Activated CD8-positive, alpha-beta T cell treated with anti-CD3 and anti-CD28 coated beads, Interleukin-2, amount 10 ng/mL, durations not matched to agents 7 days and 5 days (primary cell): ENCODE results near the gene MCCC2. TPM values are rescaled to one million over a fixed set of nuclear protein-coding genes. Genes with fewer than 3 reads are reported as not detected.
"Not testable (repeated sequence)": the region's sequence is repeated elsewhere in the genome, so short reads cannot be mapped to it uniquely, and the experiment has no call there.

Experiments
- ATAC-seq: fragments of 150-1000 bp; cut with Tn5 transposase; one replicate; pipeline ENCODE4 v1.10.0; 2021; ENCODE audit warnings: moderate library complexity
- CTCF ChIA-PET: fragments of 350-600 bp; sonication (Branson Sonifier 250); formaldehyde crosslinking; loops from one replicate; lab custom pipeline; 2021; ENCODE audit warnings: antibody characterized with exemption; lab: Charles Lee
- POLR2A ChIA-PET: fragments of 350-600 bp; sonication (Branson Sonifier 250); formaldehyde crosslinking; loops from one replicate; lab custom pipeline; 2021; ENCODE audit warnings: antibody characterized with exemption; lab: Charles Lee
- DNase-seq: peaks from one replicate; pipeline ENCODE4 v3.0.0-alpha.2; 2020
- H3K27ac Mint-ChIP-seq: one replicate; pipeline ENCODE4 v1.8.0; 2021; ENCODE audit warnings: mild to moderate bottlenecking, mixed read lengths
- H3K27me3 Mint-ChIP-seq: one replicate; pipeline ENCODE4 v1.8.0; 2021; ENCODE audit warnings: low read depth, mixed read lengths
- H3K36me3 Mint-ChIP-seq: one replicate; pipeline ENCODE4 v1.8.0; 2021; ENCODE audit warnings: low read depth, mixed read lengths
- H3K4me1 Mint-ChIP-seq: one replicate; pipeline ENCODE4 v1.8.0; 2021; ENCODE audit warnings: low read depth, mixed read lengths
- H3K4me3 Mint-ChIP-seq: one replicate; pipeline ENCODE4 v1.8.0; 2021; ENCODE audit warnings: mild to moderate bottlenecking, mixed read lengths
- H3K9me3 Mint-ChIP-seq: one replicate; pipeline ENCODE4 v1.8.0; 2022; ENCODE audit warnings: mixed read lengths; ENCODE audit not compliant: insufficient read depth
- total RNA-seq, 2 experiments: library from RNA; stranded (reverse); gene quantifications; one replicate each; pipeline ENCODE4 v1.2.3, GENCODE V29; 2021

MCCC2 gene
- total RNA-seq, 2 experiments from 2014 or later, result 41.2 to 41.9 TPM

DNA sequence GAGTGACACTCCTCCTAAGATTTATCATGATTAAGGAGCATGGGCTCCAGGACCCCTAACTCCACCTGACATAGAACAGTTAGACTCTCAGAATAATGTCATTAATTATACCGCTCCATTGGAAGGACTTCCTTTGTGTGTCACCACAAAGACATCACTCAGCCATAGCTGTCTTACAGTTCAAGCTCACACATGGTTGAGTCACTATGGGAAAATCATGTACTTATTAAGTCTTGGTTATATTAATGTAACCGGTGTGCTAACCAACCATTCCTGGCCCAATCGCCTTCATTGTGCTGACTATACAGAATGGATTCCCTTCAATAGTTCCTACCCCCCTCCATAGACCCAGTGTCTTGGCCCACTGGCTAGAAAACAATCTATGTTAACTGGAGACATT lies 10.9 kb upstream of the MCCC2 start:
- no peaks in the 10 kb centered on the region for H3K27me3 Mint-ChIP-seq
- H3K4me1 Mint-ChIP-seq, result no peaks in the 10 kb centered on the region
- H3K9me3 Mint-ChIP-seq, result no peaks in the 10 kb centered on the region
- ChIA-PET CTCF (no interaction called here), POLR2A (no interaction called here)
- no peak overlapping the region for H3K27ac Mint-ChIP-seq
- DNase-seq, result no peak
- no peak overlapping the region for H3K4me3 Mint-ChIP-seq
- no peak for ATAC-seq
- H3K36me3 Mint-ChIP-seq, result peaks cover 4% of the 10 kb centered on the region

DNA sequence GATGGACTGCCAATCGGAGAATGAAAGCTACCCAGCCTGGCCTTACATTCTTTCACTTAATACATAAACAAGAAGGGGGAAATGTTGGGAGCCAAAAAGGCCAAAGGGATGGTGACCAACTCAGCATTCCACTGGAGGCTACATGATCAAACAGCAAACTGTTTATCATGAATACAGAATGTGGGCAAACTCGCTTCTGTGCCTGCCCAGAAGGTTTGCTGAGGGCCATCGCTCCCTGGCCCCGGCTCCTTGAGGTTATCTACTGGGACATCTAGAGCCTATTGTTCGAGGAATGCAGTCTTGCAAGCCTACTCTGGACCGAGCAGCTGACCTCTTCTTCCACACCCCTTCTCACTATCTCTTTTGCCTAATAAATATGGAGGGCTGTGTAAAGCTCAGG lies 9.3 kb upstream of the MCCC2 start:
- H3K9me3 Mint-ChIP-seq, H3K4me3 Mint-ChIP-seq, POLR2A ChIA-PET, H3K27ac Mint-ChIP-seq, ATAC-seq, DNase-seq, H3K36me3 Mint-ChIP-seq, H3K4me1 Mint-ChIP-seq, H3K27me3 Mint-ChIP-seq, CTCF ChIA-PET: not testable (repeated sequence)

DNA sequence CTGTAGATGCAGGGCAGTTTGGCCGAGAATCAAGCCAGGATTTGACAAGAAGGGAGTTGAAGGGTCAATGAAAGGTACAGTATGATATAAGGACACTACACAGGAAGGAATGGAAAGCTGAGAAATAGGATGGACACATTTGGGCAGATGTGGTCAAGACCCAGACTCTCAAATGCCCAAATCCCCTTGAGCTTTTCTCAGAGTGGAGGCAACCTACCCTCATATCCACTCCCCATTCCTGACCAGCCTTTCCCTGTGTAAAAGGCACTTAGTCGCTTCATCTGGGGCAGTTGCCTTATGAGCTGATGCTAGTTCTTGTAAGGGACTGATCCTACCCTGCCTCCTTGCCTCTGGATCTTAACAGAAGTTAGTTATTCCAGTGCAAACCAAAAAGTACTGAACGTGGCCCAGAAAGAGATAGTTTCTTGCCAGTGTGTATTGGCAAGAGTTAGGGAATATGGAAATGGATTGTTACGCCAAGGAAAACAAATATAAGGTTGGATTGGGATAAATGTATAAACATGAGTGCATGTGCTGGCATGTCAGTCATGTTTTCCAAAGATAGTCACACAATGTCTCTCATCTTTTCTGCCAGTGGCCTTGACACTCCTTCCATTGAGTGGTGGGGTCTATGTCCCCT lies 4.1 kb upstream of the MCCC2 start:
- DNase-seq, result no peak
- Mint-ChIP-seq H3K4me1 (peaks cover 9% of the 10 kb centered on the region), H3K27ac (no peak overlapping the region), H3K36me3 (peaks cover 3% of the 10 kb centered on the region), H3K4me3 (no peak overlapping the region), H3K27me3 (no peaks in the 10 kb centered on the region), H3K9me3 (no peaks in the 10 kb centered on the region)
- CTCF ChIA-PET, result interaction anchor here (1.2 to 1.7 kb wide), 2 partner anchors 18 to 200 kb away, joined by 4 to 5 read pairs; no protein-coding TSS in a partner anchor
- POLR2A ChIA-PET, result no interaction called here
- no peak for ATAC-seq

DNA sequence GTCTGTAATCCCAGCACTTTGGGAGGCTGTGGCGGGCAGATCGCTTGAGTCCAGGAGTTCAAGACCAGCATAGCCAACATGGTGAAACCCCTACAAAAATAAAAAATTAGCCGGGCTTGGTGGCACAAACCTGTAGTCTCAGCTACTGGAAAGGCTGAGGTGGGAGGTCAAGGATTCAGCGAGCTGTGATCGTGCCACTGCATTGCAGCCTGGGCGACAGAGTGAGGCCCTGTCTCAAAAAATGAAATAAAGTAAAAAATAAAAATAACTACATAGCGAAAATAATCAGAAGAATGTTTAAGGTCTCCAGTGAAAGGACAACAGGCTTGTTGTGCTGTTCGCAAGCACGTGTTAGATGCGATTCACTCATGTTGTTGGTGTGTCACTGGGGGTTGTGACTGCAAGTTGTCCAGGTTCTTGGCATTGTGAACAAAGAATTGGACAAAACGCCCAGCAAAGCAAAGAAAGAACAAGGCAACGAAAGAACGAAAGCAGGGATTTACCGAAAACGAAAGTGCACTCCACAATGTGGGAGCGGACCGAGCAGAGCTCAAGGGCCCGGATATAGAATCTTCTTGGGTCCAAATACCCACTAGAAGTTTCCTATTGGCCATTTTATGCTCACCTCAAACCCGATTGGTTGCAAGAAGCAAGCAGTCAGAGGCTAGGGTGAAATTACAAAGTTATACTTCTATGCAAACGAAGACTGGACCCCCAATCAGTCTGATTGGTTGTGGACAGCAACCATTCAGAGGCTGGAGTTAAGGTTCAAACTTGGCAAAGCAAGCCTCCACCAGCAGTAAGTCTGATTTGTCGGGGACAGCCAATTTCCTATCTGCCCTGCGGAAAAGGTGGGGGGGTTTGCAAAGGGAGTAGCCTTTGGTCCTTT lies 844 bp upstream of the MCCC2 start:
- Mint-ChIP-seq H3K4me1 (peaks cover 37% of the 10 kb centered on the region), H3K36me3 (peaks cover 19% of the 10 kb centered on the region), H3K27me3 (no peaks in the 10 kb centered on the region), H3K9me3 (no peaks in the 10 kb centered on the region), H3K27ac (peak overlapping the region; percentile 99), H3K4me3 (peak overlapping the region; percentile 94)
- ChIA-PET POLR2A (interaction anchor here (0.7 to 4.3 kb wide), 4 partner anchors 15 to 736 kb away, joined by 3 to 47 read pairs (median 6); no protein-coding TSS in a partner anchor), CTCF (interaction anchor here (2.2 to 7.8 kb wide), 2 partner anchors 15 to 110 kb away, joined by 7 to 100 read pairs; no protein-coding TSS in a partner anchor)
- ATAC-seq (no peak), DNase-seq (peak; percentile 30)

DNA sequence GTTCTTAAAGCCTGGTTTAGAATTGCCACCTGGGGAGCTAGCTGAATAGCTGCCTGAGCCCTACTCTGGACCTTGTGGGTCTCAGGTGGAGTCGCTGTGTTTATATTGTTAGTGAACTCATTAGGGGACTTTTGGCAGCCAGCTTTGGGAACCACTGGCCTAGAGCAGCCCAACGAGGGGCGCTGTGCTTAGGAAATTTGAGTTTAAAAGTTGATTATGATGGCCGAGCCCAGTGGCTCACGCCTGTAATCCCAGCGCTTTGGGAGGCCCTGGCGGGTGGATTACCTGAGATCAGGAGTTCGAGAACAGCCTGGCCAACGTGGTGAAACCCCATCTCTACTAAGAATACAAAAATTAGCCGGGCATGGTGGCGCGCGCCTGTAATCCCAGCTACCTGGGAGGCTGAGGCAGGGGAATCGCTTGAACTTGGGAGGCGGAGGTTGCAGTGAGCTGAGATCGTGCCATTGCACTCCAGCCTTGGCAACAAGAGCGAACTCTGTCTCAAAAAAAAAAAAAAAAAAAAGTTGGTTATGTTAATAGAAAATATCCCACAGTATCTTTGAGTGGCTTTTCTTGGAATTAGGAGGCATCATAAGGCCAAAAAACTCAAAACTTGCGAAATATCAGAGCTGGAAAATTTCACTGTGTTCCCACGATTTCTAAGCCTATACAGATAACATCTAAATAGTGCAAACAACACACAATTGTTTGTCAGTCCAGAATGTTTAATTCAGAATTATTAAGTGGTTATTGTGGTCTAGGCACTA lies 809 bp downstream of the MCCC2 start:
- Mint-ChIP-seq H3K9me3 (no peaks in the 10 kb centered on the region), H3K27ac (peak overlapping the region; percentile 99), H3K4me3 (peak overlapping the region; percentile 94), H3K27me3 (no peaks in the 10 kb centered on the region), H3K36me3 (peaks cover 22% of the 10 kb centered on the region), H3K4me1 (peaks cover 37% of the 10 kb centered on the region)
- POLR2A ChIA-PET, result interaction anchor here (0.6 to 4.3 kb wide), 9 partner anchors 10 to 732 kb away, joined by 3 to 47 read pairs (median 4); partner anchors contain the start of genes MRPS27 and PTCD2
- DNase-seq (no peak), ATAC-seq (peak; percentile 13)
- CTCF ChIA-PET, result interaction anchor here (0.7 to 7.8 kb wide), 4 partner anchors 9 to 112 kb away, joined by 3 to 100 read pairs (median 5); no protein-coding TSS in a partner anchor

DNA sequence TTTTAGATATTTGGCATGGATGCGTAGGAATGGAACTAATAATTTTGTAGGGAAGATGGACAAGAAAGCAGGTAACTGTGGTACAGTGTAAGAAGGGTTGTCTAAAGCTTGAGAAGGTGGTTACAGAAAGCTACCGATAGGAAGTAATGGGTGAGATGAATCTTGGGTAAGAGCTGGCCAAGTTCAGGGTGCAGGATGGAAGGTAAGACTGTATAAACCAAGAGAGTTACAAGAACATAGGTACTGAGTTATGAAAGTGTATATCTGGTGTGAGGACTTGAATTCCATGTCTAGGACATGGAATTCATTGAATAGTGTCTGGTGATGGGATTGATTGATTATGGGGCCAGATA lies 1.4 kb downstream of the MCCC2 start:
- ChIA-PET POLR2A (interaction anchor here (0.6 to 4.3 kb wide), 4 partner anchors 13 to 56 kb away, joined by 3 to 47 read pairs (median 6); no protein-coding TSS in a partner anchor), CTCF (interaction anchor here (0.7 to 7.8 kb wide), 3 partner anchors 9 to 12 kb away, joined by 3 to 100 read pairs (median 3); no protein-coding TSS in a partner anchor)
- DNase-seq (no peak), ATAC-seq (no peak)
- H3K4me1 Mint-ChIP-seq, result peaks cover 37% of the 10 kb centered on the region
- H3K27ac Mint-ChIP-seq, result peak overlapping the region; percentile 12
- H3K4me3 Mint-ChIP-seq, result peak overlapping the region; percentile 94
- H3K36me3 Mint-ChIP-seq, result peaks cover 22% of the 10 kb centered on the region
- no peaks in the 10 kb centered on the region for H3K9me3 Mint-ChIP-seq
- no peaks in the 10 kb centered on the region for H3K27me3 Mint-ChIP-seq

DNA sequence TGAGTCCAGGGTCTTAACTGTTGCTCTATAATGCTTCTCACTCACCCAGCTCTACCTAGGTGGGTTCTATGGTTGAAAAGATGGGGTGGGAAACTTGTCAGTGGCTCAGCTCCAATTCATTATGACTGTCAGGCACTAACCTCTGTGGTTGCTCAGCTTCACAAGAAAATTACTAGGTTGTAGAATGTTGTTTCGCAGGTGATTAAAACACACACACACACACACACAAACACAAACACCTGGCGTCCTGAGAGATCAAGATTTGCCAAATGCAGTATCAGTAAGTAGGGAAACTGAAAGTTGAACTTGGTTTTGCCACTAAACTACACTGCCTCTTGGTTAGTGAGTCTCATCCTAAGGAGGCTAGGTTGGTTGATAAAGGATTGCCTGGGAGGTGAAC lies 2.8 kb downstream of the MCCC2 start:
- H3K27ac Mint-ChIP-seq, result no peak overlapping the region
- H3K4me3 Mint-ChIP-seq, result no peak overlapping the region
- ChIA-PET POLR2A (interaction anchor here (1.4 to 4.3 kb wide), 2 partner anchors 11 to 12 kb away, joined by 6 to 47 read pairs; no protein-coding TSS in a partner anchor), CTCF (interaction anchor here (7.8 kb wide), 1 partner anchor 11 kb away, joined by 100 read pairs; no protein-coding TSS in a partner anchor)
- DNase-seq (no peak), ATAC-seq (no peak)
- H3K4me1 Mint-ChIP-seq, result peaks cover 37% of the 10 kb centered on the region
- peaks cover 29% of the 10 kb centered on the region for H3K36me3 Mint-ChIP-seq
- no peaks in the 10 kb centered on the region for H3K27me3 Mint-ChIP-seq
- H3K9me3 Mint-ChIP-seq, result no peaks in the 10 kb centered on the region

DNA sequence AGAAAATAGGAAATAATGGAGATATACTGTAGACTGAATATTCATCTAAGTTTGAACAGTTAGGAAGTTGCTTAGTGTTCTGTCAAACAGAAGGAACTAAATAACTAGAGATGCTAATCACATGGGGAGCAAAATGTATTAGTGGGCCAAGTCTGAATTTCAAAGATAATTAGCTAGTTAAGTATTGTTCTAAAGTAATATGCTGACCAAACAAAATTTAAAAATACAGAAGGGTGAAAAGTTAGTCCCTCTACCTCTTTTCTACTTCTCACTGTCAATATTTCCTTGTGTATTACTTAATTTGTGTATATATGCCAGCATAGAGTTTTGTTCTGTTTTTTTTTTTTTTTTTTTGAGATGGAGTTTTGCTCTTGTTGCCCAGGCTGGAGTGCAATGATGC lies 4.0 kb downstream of the MCCC2 start:
- Mint-ChIP-seq H3K27me3 (no peaks in the 10 kb centered on the region), H3K27ac (no peak overlapping the region), H3K36me3 (peaks cover 35% of the 10 kb centered on the region), H3K4me1 (peaks cover 37% of the 10 kb centered on the region), H3K4me3 (no peak overlapping the region), H3K9me3 (no peaks in the 10 kb centered on the region)
- ChIA-PET POLR2A (interaction anchor here (1.4 to 1.8 kb wide), 2 partner anchors 9 to 10 kb away, joined by 3 to 6 read pairs; no protein-coding TSS in a partner anchor), CTCF (interaction anchor here (1.5 to 7.8 kb wide), 2 partner anchors 9 to 10 kb away, joined by 4 to 100 read pairs; no protein-coding TSS in a partner anchor)
- no peak for DNase-seq
- ATAC-seq, result no peak

DNA sequence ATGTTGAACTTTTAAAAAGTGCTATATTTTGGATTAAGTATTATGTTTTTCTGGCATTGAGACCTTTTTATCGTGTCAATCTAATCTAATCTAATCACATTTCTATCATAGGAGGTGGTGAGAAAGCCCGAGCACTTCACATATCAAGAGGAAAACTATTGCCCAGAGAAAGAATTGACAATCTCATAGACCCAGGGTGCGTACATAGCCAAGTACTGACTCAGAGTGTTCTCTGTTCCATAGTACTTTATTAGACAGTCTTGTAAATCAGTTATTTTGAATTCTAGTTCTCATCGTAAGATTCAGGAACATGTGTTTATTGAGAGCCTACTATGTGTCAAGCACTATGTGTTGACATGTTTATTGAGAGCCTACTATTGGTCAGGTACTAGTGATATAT lies 9.0 kb downstream of the MCCC2 start:
- Mint-ChIP-seq H3K27ac (no peak overlapping the region), H3K36me3 (peaks cover 46% of the 10 kb centered on the region), H3K9me3 (no peaks in the 10 kb centered on the region), H3K27me3 (no peaks in the 10 kb centered on the region), H3K4me3 (no peak overlapping the region), H3K4me1 (peaks cover 21% of the 10 kb centered on the region)
- DNase-seq, result no peak
- no peak for ATAC-seq
- CTCF ChIA-PET, result no interaction called here
- POLR2A ChIA-PET, result no interaction called here

DNA sequence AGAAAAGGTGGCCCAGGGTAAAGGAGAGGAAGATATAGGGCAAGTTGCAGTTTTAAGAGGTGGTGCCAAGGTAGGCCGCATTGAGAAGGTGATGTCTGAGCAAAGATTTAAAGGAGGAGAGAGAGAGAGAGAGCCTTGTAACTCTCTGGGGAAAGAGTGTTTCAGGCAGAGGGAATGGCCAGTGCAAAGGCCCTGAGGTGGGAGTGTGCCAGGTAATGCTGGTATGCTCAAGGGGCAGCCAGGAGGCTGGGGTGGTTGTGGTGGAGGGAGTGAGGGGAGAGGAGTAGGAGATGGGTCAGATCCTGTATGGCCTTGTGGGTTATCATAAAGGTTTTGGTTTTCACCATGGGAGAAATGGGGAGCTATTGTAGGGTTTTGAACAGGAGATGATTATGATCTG lies 9.9 kb downstream of the MCCC2 start:
- Mint-ChIP-seq H3K9me3 (no peaks in the 10 kb centered on the region), H3K4me1 (peaks cover 29% of the 10 kb centered on the region), H3K36me3 (peaks cover 49% of the 10 kb centered on the region), H3K27ac (no peak overlapping the region), H3K4me3 (no peak overlapping the region), H3K27me3 (no peaks in the 10 kb centered on the region)
- POLR2A ChIA-PET, result interaction anchor here (1.1 kb wide), 1 partner anchor 10 kb away, joined by 5 read pairs; the partner anchor contains the start of gene MCCC2
- DNase-seq (no peak), ATAC-seq (no peak)
- CTCF ChIA-PET, result interaction anchor here (1.1 kb wide), 1 partner anchor 9 kb away, joined by 3 read pairs; no protein-coding TSS in a partner anchor

DNA sequence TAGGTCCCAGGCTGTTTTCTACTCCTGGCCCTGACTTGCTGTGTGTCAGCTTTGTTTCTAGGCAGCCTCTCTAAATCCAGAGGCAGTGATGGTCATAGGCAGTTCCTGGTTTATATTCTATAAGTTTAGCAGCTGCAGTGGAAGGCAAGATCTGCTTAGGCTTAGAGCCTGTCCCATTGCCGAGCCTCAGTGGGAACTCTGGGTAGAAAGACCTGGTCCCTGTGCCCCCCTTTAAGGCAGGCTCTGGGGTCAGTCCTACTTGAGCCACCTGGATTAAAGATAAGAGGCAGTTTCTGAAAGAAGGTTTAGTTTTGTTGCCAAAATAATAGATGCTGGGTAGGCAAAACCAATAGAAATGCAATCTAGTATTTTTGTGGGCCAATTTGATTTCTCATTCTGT lies 13.6 kb downstream of the MCCC2 start:
- Mint-ChIP-seq H3K27ac (peak overlapping the region; percentile 93), H3K36me3 (peaks cover 58% of the 10 kb centered on the region), H3K4me3 (no peak overlapping the region), H3K27me3 (no peaks in the 10 kb centered on the region), H3K4me1 (peaks cover 41% of the 10 kb centered on the region), H3K9me3 (no peaks in the 10 kb centered on the region)
- POLR2A ChIA-PET, result interaction anchor here (1.4 to 3.8 kb wide), 4 partner anchors 9 to 13 kb away, joined by 4 to 47 read pairs (median 6); partner anchors contain the start of gene MCCC2
- DNase-seq (no peak), ATAC-seq (no peak)
- CTCF ChIA-PET, result interaction anchor here (0.9 to 2.4 kb wide), 22 partner anchors 11 to 633 kb away, joined by 3 to 100 read pairs (median 4); partner anchors contain the start of genes BDP1 and MCCC2
